Measurements from ENCODE around the gene CFHR3. TPM values are rescaled to one million over a fixed set of nuclear protein-coding genes. Genes with fewer than 3 reads are reported as not detected.

CFHR3 gene
- total RNA-seq, 1 donor from 2014 or later, result not detected

Other genes with a start within 250 kb of the CFHR3 start
- under 0.01 TPM in 2 replicates for gene KCNT2, start 166.4 kb upstream of the CFHR3 start, total RNA-seq
- gene CFH, start 122.8 kb upstream of the CFHR3 start, total RNA-seq, result 5.0 and 28.0 TPM in 2 replicates
- not detected in 2 replicates for gene CFHR1, start 44.9 kb downstream of the CFHR3 start, total RNA-seq
- not detected in 2 replicates for gene CFHR4, start 113.2 kb downstream of the CFHR3 start, total RNA-seq
- not detected in 2 replicates for gene CFHR2, start 168.9 kb downstream of the CFHR3 start, total RNA-seq
- not detected in 2 replicates for gene CFHR5, start 202.7 kb downstream of the CFHR3 start, total RNA-seq

All from lung microvascular endothelial cell (primary cell).